Psoas muscle (tissue), 8 donors: ENCODE results near the gene STAMBPL1. TPM values are rescaled to one million over a fixed set of nuclear protein-coding genes. Genes with fewer than 3 reads are reported as not detected.

ENCODE experiments used
- ATAC-seq, 4 donors: fragments of 200-7000 bp; cut with Tn5 transposase; one replicate each; pipeline ENCODE4 v1.9.1; 2020; ENCODE audit warnings: moderate library complexity in 3 of 4, mild to moderate bottlenecking in 2 of 4
- DNase-seq, 2 donors: peaks; one replicate each; pipeline ENCODE4 v3.0.0-alpha.2; 2020
- H3K27ac ChIP-seq: fragments of 200-600 bp; one replicate; pipeline ENCODE4 v1.8.0; 2022
- H3K27me3 ChIP-seq, 3 donors: fragments of 200-600 bp in 1 of 3; one replicate each; pipeline versions ENCODE4 v1.6.1 to v1.8.0; 2013 to 2022; ENCODE audit warnings: low read length in 2 of 3, mild to moderate bottlenecking in 2 of 3, moderate library complexity in 1 of 3; ENCODE audit not compliant: insufficient read depth in 3 of 3
- H3K36me3 ChIP-seq, 2 donors: fragments of 200-600 bp in 1 of 2; one replicate each; pipeline versions ENCODE4 v1.6.1 to v1.8.0; 2013 to 2022; ENCODE audit warnings: low read depth in 1 of 2, mild to moderate bottlenecking in 1 of 2, moderate library complexity in 1 of 2; ENCODE audit not compliant: insufficient read depth in 1 of 2
- H3K4me1 ChIP-seq: fragments of 200-600 bp; one replicate; pipeline ENCODE4 v1.8.0; 2022
- H3K4me3 ChIP-seq: fragments of 200-600 bp; one replicate; pipeline ENCODE4 v1.8.0; 2022; ENCODE audit warnings: mild to moderate bottlenecking
- H3K9me3 ChIP-seq: fragments of 200-600 bp; one replicate; pipeline ENCODE4 v1.8.0; 2022
- WGBS, 3 donors: extraction: QIAGEN DNeasy Blood & Tissue Kit; methylation state at CpG; one replicate each; pipeline versions ENCODE4 v1.1.6 to v1.1.7; 2013; 5-methylcytosine and 5-hydroxymethylcytosine counted together
- intact Hi-C, 2 donors: fragments of 100-400 bp; cut with DNase I; formaldehyde crosslinking; loops; one replicate each; pipeline versions ENCODE4 v1.11.0 to v1.14.2; 2022
- polyA plus RNA-seq, 3 donors: library from polyadenylated mRNA; stranded (reverse); fragments of 200-250 nt; gene quantifications; one replicate each; pipeline ENCODE4 v1.2.3, GENCODE V29; 2013
- total RNA-seq, 4 donors: library from RNA; stranded (reverse); fragmentation: NEBNext Ultra II Directional in 2 of 4; extraction: Animal tissue kit (Norgen Biotek cat#: 25700) in 2 of 4; gene quantifications; one replicate each; pipeline versions ENCODE4 v1.2.1 to v1.2.4, GENCODE V29; 2021 to 2023
- TF ChIP-seq, protein P1 (sequence below): fragments of 200-600 bp; IDR thresholded peaks from one replicate; pipeline ENCODE4 v1.8.0; 2022; ENCODE audit warnings: antibody characterized with exemption
- donor health status: healthy with polysubstance abuse.
- donor health status: DM: no; HTN: no; CAD: no; lungs with moderate emphysema.
- donor health status: Bipolar disorder and iron deficiency.
- donor health status: healthy.
- donor health status: DM: yes; HTN: yes; CAD: no.
- donor health status: DM: no; HTN: no; CAD: no.
- donor health status: DM: no; HTN: no; CAD: no.
- donor health status: DM: yes; HTN: yes; CAD: no.

Gene STAMBPL1
- total and polyA plus RNA-seq, 7 donors: 0.23 to 1.4 (median 0.92) TPM

DNA sequence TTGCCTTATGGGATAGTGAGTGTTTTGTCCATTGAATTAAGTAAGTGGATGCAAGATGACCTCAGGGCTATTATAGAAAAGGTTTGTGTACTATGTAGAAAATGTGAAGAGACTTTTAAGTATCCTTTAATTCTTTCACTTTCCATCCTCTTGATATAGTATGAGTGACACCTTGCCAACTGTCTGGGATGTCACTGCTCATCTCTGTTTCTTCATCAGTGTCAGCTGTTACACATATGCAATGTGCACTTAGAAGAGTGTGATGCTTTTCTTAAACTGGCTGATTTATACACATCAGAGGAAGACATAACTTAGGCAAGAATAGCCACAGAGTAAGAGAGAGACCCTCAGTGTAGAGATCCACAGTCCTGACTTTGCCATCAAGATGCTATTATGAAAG lies 81.2 kb downstream of the STAMBPL1 start:
- Histone ChIP-seq H3K4me1 (no peaks in the 10 kb centered on the region), H3K27me3 (no peaks in the 10 kb centered on the region), H3K36me3 (no peaks in the 10 kb centered on the region), H3K27ac (no peak overlapping the region), H3K9me3 (no peaks in the 10 kb centered on the region), H3K4me3 (no peak overlapping the region)
- TF ChIP-seq, protein P1, sequence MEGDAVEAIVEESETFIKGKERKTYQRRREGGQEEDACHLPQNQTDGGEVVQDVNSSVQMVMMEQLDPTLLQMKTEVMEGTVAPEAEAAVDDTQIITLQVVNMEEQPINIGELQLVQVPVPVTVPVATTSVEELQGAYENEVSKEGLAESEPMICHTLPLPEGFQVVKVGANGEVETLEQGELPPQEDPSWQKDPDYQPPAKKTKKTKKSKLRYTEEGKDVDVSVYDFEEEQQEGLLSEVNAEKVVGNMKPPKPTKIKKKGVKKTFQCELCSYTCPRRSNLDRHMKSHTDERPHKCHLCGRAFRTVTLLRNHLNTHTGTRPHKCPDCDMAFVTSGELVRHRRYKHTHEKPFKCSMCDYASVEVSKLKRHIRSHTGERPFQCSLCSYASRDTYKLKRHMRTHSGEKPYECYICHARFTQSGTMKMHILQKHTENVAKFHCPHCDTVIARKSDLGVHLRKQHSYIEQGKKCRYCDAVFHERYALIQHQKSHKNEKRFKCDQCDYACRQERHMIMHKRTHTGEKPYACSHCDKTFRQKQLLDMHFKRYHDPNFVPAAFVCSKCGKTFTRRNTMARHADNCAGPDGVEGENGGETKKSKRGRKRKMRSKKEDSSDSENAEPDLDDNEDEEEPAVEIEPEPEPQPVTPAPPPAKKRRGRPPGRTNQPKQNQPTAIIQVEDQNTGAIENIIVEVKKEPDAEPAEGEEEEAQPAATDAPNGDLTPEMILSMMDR: no peak
- ATAC-seq (no peak), DNase-seq (no peak)
- intact Hi-C loops: no loop called here

DNA sequence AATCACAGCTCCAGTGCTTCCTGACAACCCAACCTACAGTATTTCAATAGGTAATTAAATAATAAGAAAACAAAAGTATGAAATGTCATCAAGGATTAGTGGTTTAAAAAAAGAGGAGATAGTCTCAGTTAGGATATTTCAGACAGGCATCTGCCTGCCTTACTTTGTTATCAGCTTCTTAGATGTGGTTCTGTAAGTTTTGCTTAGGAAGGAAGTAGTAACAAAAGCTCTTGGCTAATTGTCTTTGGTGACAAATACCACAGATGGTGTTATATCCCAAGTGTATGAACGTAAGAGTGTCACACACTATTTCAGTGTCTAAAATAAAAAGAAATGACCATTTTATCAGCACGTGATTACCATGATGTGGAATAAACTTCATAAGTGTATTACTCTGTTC lies 82.3 kb downstream of the STAMBPL1 start:
- Histone ChIP-seq H3K4me1 (no peaks in the 10 kb centered on the region), H3K9me3 (no peaks in the 10 kb centered on the region), H3K36me3 (no peaks in the 10 kb centered on the region), H3K27ac (no peak overlapping the region), H3K27me3 (no peaks in the 10 kb centered on the region), H3K4me3 (no peak overlapping the region)
- intact Hi-C loops: no loop called here
- TF ChIP-seq, protein P1: no peak
- WGBS, 3 donors: 63 to 69% (median 69%) methylated on average over 2 of the region's 2 CpGs
- ATAC-seq (no peak), DNase-seq (no peak)

DNA sequence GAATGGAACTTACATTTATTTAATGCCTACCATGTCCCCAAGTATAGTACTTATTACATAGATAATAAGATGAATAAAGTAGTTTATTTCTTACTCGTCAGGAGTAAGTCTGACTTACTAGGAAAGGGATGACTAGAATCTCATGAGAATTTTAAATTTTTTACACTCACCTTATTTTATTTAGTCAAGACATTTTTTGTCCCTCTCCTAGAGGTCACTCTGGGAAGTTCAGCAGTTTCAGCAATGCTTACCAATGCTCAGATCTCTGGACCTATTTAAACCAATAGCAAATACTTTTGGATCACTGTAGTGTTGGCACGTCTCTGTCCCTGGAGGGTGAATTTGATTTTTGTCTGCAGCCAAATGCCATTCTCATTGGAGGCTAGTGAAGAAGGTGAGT lies 83.3 kb downstream of the STAMBPL1 start:
- Histone ChIP-seq H3K9me3 (no peaks in the 10 kb centered on the region), H3K36me3 (no peaks in the 10 kb centered on the region), H3K27me3 (no peaks in the 10 kb centered on the region), H3K27ac (no peak overlapping the region), H3K4me1 (no peaks in the 10 kb centered on the region), H3K4me3 (no peak overlapping the region)
- ATAC-seq: no peak
- no peak for DNase-seq
- intact Hi-C loops: no loop called here
- TF ChIP-seq, protein P1: peak; percentile 9
- WGBS, 3 donors: 84 to 88% (median 88%) methylated on average over 2 of the region's 2 CpGs

DNA sequence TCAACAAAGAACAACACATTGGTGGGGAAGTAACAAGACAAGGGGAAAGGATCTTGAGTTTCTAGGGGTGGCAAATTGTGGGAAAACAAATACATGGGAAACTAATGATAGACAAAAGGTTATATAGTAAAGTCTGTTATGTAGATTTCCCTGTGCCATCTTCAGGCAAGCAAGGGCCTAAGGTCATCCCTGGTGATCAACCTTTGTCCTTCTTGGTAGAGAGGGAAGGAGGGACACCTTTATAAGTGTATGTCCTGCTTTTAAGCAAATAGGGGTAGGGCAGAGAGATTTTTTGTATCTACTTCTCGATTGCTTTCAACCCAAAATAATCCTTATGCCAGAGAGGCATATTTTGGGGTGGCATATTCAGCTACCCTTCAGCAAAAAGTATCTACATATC lies 84.3 kb downstream of the STAMBPL1 start:
- no peak overlapping the region for H3K4me3 ChIP-seq
- intact Hi-C loops: no loop called here
- TF ChIP-seq, protein P1: no peak
- WGBS, 3 donors: 73 to 81% (median 79%) methylated on average over 1 of the region's 1 CpG
- no peak overlapping the region for H3K27ac ChIP-seq
- no peaks in the 10 kb centered on the region for H3K4me1 ChIP-seq
- H3K27me3 ChIP-seq: no peaks in the 10 kb centered on the region
- H3K9me3 ChIP-seq: no peaks in the 10 kb centered on the region
- H3K36me3 ChIP-seq: no peaks in the 10 kb centered on the region
- DNase-seq: no peak
- ATAC-seq: no peak

DNA sequence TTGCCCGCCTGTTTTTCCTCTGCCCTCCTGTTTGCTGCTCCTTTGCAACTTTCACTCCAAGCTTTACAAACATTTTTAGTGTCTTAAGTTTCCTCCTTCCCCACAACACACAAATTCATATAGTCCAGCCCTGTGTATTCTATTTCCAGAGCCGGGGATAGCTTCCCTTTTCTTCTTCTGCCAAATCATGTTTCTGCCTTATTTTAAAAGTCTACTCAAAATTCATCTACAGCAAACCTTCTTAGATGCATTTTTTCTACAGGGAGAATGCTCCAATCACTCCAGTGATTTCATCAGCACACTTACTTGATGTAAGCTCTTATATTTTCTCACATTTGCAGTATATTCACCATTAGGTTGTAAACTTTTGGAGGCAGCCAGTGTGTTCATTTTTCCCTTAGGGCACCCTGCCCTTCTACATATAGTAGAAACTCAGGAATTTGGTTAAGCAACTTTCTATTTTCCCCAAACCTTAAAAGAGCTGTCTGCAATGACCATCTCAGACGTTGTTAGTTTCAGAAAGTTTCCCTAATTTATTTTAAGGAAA lies 84.9 kb downstream of the STAMBPL1 start:
- Histone ChIP-seq H3K36me3 (no peaks in the 10 kb centered on the region), H3K4me1 (no peaks in the 10 kb centered on the region), H3K27ac (no peak overlapping the region), H3K27me3 (no peaks in the 10 kb centered on the region), H3K4me3 (no peak overlapping the region), H3K9me3 (no peaks in the 10 kb centered on the region)
- intact Hi-C loops: no loop called here
- WGBS, 3 donors: 54 to 70% (median 63%) methylated on average over 3 of the region's 3 CpGs
- TF ChIP-seq, protein P1: no peak
- no peak for DNase-seq
- ATAC-seq: no peak
